HG02973 (cell line): ENCODE data around the gene OR51G1.
"Not testable (repeated sequence)": the region's sequence is repeated elsewhere in the genome, so short reads cannot be mapped to it uniquely, and the experiment has no call there.

Experiments
- ATAC-seq: cut with Tn5 transposase; IDR thresholded peaks from one replicate; pipeline ENCODE4 v1.9.1; 2021; ENCODE audit warnings: moderate library complexity; ENCODE audit not compliant: unreplicated experiment

Gene OR51G1

GRCh38 chr11:4924239-4924638 is at the start of gene OR51G1:
TSS of gene OR51G1 (minus strand) at chr11:4924339. CDS start at chr11:4924339, 0 bp downstream.
- no peak for ATAC-seq

DNA sequence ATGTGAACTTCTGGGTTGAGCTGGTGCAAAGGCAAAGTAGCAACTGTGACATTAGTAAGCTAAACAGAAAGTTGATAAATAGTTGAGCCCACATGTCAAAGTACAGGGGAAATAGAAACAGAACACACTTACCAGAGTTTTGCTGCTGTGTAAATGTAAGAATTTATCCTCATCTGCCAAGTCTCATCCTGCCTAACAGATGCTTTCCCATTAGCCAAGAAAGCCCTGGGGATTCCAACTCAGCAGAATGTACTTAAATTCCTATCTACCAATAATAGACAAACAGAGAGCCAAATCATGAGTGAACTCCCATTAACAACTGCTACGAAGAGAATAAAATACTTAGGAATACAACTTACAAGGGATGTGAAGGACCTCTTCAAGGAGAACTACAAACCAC is 38.7 kb upstream of the OR51G1 start:
- ATAC-seq: no peak

- no peak for ATAC-seq
These were observed 36.7 kb upstream of the OR51G1 start for GRCh38 chr11:4960877-4961276.

GRCh38 chr11:4957396-4957795 is 33.3 kb upstream of the OR51G1 start:
- no peak for ATAC-seq

- not testable (repeated sequence) for ATAC-seq
These were observed 31.5 kb upstream of the OR51G1 start, which contains the start of gene OR51A2 for GRCh38 chr11:4955613-4956012. TSS of gene OR51A2 (minus strand) at chr11:4955713. CDS start at chr11:4955713, 0 bp downstream.

DNA sequence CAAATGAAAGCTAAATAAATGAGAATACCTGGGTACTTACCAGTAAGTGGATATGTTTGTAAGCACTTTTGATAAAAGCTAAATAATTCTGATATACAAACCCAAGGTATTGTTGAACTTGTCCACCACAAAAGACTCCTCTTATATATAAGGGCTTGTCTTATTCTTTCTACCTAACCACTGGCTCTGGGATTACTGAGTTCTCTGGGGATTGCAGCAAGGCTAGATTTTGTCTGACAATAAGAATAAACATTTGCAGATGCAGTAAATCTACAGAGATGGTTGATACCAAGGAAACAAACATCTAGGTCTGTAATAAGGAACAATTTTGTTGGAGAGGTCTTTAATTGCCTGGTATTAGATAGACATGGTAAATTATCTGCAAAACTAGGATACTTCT is 23.4 kb upstream of the OR51G1 start, which contains the start of gene OR51A4:
OR51A4 (minus strand) TSS at position 101 of the 400 bp plus-strand sequence. CDS start 505 bp downstream, outside the sequence.
- ATAC-seq: no peak

DNA sequence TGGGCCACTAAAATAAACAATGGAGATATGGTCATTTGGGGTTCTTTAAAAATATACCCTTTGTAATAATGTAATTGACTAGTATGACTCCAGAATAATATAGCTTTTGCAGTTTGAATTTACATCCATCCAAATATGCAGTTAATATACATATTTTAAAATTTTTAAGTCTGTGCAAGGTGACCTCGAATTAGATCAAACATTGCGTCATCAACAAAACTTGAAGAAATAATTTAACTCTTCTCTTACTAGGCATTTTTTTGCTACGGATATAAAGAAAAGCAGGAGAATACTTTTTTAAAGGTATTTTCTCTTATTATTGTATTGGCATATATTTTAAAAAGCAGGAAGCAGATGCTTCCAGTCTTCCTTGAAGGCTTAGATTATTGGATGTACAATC is 12.6 kb upstream of the OR51G1 start:
- no peak for ATAC-seq

DNA sequence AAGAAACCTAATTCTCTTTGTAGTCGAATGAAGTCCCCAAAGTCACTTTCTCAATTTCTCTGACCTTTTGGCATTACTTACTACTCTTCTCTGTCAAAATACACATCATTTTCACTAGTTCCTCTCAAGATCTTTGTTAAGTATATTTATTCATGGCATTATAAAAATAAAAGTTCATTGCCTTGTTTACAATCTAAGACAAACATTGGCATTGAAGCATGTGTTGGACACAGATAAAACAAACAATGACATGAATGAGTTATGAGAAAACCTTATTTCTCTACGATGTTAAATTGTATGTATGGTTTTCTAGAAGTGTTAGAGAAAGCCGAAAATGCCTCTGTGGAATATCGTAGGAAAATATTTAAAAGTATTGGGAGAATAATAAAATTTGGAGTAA is 8.6 kb upstream of the OR51G1 start:
- ATAC-seq: no peak

GRCh38 chr11:4926608-4927007 is 2.5 kb upstream of the OR51G1 start:
- ATAC-seq: no peak

GRCh38 chr11:4922304-4922703 is 1.8 kb downstream of the OR51G1 start:
- no peak for ATAC-seq

DNA sequence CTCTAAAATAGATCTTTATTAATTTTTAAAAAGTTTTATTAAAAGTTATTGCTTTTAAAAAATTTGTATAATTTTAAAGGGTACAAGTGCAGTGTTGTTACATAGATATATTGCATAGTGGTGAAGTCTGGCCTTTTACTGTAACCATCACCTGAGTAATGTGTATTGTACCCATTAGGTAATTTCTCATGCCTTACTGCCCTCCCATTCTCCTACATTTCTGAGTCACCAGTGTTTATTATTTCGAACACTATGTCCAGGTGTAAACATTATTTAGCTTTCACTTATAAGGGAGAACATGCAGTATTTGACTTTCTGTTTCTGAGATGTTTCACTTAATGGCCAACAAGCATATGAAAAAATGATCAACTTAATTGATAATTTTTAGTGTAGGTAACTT is 2.3 kb downstream of the OR51G1 start:
- ATAC-seq: no peak

DNA sequence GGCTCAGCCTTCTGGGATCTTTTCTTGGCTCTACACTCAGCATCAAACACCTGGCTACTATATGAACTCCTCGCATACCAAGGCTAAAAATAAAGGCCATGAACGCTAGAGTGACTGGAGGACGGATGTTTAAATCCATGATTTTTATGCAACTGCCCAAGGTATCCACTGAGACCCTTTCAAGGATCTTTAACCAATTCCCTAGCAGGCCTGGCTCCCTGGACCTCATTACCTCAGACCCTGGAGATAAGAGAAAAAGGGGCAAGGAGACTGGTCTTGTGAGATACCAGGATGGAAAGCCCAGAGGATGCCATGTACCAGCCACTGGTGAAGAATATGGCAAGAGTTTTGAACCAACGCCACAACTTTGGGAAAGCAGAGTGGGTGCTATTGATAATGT is 4.9 kb downstream of the OR51G1 start, which contains the start of gene OR51G2:
OR51G2 (minus strand) TSS at position 101 of the 400 bp plus-strand sequence. CDS start 3,687 bp downstream, outside the sequence.
- ATAC-seq: no peak

- no peak for ATAC-seq
These were observed 7.6 kb downstream of the OR51G1 start for GRCh38 chr11:4916581-4916980.

DNA sequence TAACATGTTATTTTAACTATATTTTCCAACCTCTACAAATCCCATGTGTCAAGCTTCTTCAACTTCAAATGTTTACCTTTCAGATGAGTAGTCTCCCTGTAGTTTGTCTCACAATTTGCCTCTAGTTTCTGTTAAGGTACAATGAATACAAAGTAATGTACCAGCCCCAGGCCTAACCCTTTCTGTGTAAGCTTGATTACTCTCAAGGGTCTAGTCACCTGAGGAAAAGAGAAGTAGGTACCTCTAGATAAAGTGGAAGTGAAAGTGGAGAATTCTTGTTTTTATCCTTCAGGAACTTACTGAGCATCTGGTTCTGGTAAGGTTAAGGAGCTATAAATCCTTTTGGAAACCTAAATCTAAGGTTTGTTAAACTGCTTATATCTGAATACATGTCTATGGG is 20.7 kb downstream of the OR51G1 start, which contains the start of gene OR51A7:
OR51A7 (plus strand) TSS at position 300 of the 400 bp plus-strand sequence. CDS start 3,587 bp downstream, outside the sequence.
- ATAC-seq: no peak

GRCh38 chr11:4891996-4892640 is 32.0 kb downstream of the OR51G1 start:
- ATAC-seq: no peak

GRCh38 chr11:4890279-4890678 is 33.9 kb downstream of the OR51G1 start:
- no peak for ATAC-seq

DNA sequence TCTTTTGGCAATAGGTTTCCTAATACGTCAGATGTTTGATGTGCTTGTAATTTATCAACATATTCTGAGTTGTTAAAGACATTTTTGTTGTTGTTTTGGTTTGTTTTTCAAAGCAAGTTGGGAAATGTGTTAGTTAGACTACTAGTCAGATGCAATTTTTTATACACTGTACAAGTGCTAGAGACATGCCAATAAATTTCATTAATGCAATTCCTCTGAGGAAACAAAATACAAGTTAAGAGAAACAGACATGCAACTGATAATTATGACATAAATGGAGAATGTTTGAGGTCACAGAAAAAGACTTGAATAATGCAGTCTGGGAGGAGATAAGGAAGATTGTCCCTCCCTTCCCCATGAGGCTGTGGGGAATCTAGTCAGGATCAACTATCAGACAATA is 36.5 kb downstream of the OR51G1 start:
- ATAC-seq: no peak

- ATAC-seq: no peak
These were observed 38.0 kb downstream of the OR51G1 start for GRCh38 chr11:4886186-4886585.

- no peak for ATAC-seq
These were observed 39.8 kb downstream of the OR51G1 start for GRCh38 chr11:4884361-4884760.

- no peak for ATAC-seq
These were observed 41.6 kb downstream of the OR51G1 start for GRCh38 chr11:4882543-4882942.

DNA sequence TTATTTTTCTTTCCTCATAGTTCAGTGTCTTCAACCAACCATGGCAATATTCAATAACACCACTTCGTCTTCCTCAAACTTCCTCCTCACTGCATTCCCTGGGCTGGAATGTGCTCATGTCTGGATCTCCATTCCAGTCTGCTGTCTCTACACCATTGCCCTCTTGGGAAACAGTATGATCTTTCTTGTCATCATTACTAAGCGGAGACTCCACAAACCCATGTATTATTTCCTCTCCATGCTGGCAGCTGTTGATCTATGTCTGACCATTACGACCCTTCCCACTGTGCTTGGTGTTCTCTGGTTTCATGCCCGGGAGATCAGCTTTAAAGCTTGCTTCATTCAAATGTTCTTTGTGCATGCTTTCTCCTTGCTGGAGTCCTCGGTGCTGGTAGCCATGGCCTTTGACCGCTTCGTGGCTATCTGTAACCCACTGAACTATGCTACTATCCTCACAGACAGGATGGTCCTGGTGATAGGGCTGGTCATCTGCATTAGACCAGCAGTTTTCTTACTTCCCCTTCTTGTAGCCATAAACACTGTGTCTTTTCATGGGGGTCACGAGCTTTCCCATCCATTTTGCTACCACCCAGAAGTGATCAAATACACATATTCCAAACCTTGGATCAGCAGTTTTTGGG is 42.2 kb downstream of the OR51G1 start, which contains the start of gene OR51T1:
OR51T1 (plus strand) TSS at position 41 of the 641 bp plus-strand sequence; CDS start at position 41, 0 bp downstream.
- ATAC-seq: no peak

GRCh38 chr11:4881188-4881587 is 43.0 kb downstream of the OR51G1 start:
- ATAC-seq: no peak
